GM19455 (cell line): Measurements from ENCODE around the gene LIMK2.
"Not testable (repeated sequence)": the region's sequence is repeated elsewhere in the genome, so short reads cannot be mapped to it uniquely, and the experiment has no call there.

ENCODE experiments used
- ATAC-seq: cut with Tn5 transposase; IDR thresholded peaks from one replicate; pipeline ENCODE4 v1.9.1; 2021; ENCODE audit not compliant: unreplicated experiment

The LIMK2 gene

GRCh38 chr22:31241936-31242335, 29.8 kb downstream of the LIMK2 start:
- no peak for ATAC-seq

GRCh38 chr22:31243339-31244045, 31.4 kb downstream of the LIMK2 start:
- no peak for ATAC-seq

- no peak for ATAC-seq
These were observed 32.2 kb downstream of the LIMK2 start for GRCh38 chr22:31244046-31244942.

- ATAC-seq = no peak
These were observed 32.9 kb downstream of the LIMK2 start for GRCh38 chr22:31244943-31245451.

- ATAC-seq = not testable (repeated sequence)
These were observed 33.9 kb downstream of the LIMK2 start for GRCh38 chr22:31245998-31246397.

GRCh38 chr22:31246687-31247086, 34.6 kb downstream of the LIMK2 start:
- no peak for ATAC-seq

GRCh38 chr22:31247726-31248125, 35.6 kb downstream of the LIMK2 start:
- no peak for ATAC-seq

- no peak for ATAC-seq
These were observed 36.1 kb downstream of the LIMK2 start for GRCh38 chr22:31248138-31248745.

- ATAC-seq = no peak
These were observed 37.2 kb downstream of the LIMK2 start for GRCh38 chr22:31248965-31249958.

- ATAC-seq = no peak
These were observed 38.9 kb downstream of the LIMK2 start for GRCh38 chr22:31250740-31251600.

GRCh38 chr22:31253949-31254348, 41.9 kb downstream of the LIMK2 start:
- no peak for ATAC-seq

GRCh38 chr22:31259798-31260473, 47.8 kb downstream of the LIMK2 start:
- no peak for ATAC-seq

- ATAC-seq = no peak
These were observed 48.4 kb downstream of the LIMK2 start for GRCh38 chr22:31260474-31260856.

- ATAC-seq = no peak
These were observed 50.4 kb downstream of the LIMK2 start for GRCh38 chr22:31262312-31263133.

- ATAC-seq = no peak
These were observed 52.0 kb downstream of the LIMK2 start for GRCh38 chr22:31263896-31264640.

- ATAC-seq = no peak
These were observed 56.2 kb downstream of the LIMK2 start for GRCh38 chr22:31268281-31268680.

- no peak for ATAC-seq
These were observed 57.9 kb downstream of the LIMK2 start for GRCh38 chr22:31269892-31270579.
